GM12864 (cell line): ENCODE data around the gene TBC1D7.

Source experiments
- DNase-seq: peaks from one replicate; pipeline ENCODE4 v3.0.0-alpha.2; 2011; ENCODE audit warnings: low read depth
- H3K4me3 ChIP-seq: 2 replicates; pipeline ENCODE4 v1.5.1; 2011; ENCODE audit warnings: mild to moderate bottlenecking, low read depth, low read length, control low read depth
- TF ChIP-seq, protein P1 (sequence below): IDR thresholded peaks from 2 replicates; pipeline ENCODE4 v1.5.1; 2011; ENCODE audit warnings: low read depth, mild to moderate bottlenecking, moderate library complexity, low read length, control low read depth, inconsistent platforms; ENCODE audit errors: missing control alignments

The TBC1D7 gene

DNA sequence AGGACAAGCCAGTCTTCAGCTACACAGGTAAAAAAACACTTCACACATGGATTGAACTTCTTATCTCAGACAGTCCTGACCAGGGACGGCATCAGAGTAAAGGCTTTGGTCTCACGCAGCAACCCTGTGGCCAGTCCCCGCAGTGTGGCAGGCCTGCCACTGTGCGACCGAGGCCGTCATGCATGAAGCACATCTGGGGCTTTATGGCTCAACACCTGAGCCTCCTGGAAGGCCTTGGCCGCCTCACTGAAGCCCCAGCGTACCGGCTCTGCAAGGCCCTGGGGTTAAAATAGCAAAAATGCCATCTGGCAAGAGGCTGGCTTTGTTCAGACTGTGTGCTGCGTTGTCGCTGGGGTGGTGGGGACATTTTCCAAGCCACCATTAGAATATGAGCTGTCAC, 32.8 kb downstream of the TBC1D7 start:
- no peak overlapping the region for H3K4me3 ChIP-seq
- TF ChIP-seq, protein P1, sequence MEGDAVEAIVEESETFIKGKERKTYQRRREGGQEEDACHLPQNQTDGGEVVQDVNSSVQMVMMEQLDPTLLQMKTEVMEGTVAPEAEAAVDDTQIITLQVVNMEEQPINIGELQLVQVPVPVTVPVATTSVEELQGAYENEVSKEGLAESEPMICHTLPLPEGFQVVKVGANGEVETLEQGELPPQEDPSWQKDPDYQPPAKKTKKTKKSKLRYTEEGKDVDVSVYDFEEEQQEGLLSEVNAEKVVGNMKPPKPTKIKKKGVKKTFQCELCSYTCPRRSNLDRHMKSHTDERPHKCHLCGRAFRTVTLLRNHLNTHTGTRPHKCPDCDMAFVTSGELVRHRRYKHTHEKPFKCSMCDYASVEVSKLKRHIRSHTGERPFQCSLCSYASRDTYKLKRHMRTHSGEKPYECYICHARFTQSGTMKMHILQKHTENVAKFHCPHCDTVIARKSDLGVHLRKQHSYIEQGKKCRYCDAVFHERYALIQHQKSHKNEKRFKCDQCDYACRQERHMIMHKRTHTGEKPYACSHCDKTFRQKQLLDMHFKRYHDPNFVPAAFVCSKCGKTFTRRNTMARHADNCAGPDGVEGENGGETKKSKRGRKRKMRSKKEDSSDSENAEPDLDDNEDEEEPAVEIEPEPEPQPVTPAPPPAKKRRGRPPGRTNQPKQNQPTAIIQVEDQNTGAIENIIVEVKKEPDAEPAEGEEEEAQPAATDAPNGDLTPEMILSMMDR, result no peak
- DNase-seq, result no peak

DNA sequence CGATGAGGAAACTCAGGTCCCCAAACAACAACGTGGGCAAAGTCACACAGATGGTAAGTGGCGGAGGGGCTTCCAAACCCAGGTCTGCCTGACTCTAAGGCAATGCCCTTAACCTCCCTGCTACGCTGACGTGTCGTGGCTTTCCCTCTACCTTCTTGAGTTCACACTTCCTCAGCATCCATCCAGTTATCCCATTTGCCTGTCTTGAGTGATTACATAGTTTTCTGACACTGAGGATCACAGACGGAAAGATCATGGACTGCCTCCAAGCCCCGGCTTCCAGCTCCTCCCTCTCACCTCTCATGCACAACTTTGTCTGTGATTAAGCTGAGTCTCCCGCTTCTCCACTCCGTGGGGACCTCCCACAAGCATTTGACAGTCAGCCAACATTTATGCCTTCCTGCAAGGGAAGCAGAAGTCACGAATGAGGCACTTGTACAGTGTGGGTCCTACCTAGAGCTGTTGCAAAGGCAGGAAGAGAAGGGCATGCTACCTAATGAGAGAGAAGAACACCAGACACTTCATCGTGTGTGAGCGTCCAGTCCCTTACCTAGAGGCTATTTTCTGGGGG, 33.8 kb downstream of the TBC1D7 start:
- no peak for DNase-seq
- TF ChIP-seq, protein P1, result no peak
- no peak overlapping the region for H3K4me3 ChIP-seq

DNA sequence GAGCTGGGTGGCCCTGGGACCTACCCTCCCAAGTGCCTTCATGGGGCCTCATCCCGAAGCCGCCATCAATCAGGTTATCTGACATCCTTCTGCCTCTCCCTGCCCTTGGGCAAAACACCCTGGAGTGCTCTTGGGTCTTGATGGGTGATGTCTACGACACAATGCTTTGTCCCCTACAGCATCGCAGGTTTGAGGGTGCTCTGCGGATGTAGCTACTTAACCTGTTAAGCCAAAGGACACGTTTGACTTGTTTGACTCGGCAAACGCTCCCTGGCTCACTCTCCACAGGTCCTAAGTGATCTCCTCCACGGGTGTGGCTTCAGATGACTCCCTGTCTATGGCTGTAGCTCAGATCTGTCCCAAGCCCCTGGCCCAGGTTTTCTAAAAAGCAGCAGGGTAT, 35.6 kb downstream of the TBC1D7 start:
- no peak for DNase-seq
- no peak overlapping the region for H3K4me3 ChIP-seq
- TF ChIP-seq, protein P1, result no peak

DNA sequence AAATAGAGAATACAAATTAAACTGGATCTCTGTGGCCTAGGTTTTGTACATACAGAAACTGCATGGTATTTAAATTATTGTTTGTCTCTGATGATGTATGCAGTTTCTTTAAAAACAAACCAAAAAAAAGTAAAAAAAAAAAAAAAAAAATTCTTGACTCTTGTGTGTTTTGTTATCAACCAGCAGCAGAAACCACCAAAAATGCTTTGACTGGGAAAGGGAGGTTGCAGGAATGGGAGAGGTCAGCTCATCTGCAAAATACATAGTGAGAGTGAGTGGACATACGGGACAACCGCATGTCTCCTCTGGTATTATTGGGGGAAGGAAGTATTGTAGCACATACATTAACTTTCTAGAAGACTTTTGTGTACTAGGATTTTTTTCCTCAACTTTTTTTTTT, 38.0 kb downstream of the TBC1D7 start:
- no peak for DNase-seq

DNA sequence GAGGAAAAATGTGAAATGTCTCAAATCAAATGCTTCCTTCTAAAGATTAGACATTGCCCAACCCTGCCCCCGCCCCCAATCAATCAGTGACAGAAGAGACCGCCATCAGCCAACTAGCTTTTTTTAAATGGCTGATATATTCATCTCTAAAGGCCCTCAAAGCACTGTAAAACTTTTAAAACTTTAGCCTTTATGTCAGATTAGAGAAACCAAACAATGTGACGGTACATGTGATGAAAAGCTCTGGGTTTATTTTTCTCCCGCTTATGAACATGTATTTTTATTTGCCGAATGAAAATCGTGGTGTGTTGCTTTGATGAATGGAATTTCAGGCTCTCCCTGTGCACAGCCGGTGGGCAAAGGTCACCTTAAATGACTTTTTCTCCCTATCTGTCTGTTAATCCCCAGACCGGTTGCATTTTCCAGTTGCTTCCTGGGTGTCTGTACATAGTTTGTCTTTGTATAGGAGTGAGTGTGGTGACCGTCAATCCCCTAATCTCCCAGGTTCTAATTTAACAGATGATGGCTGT, 38.5 kb downstream of the TBC1D7 start:
- DNase-seq, result no peak
- TF ChIP-seq, protein P1, result no peak
- no peak overlapping the region for H3K4me3 ChIP-seq

More for the DNA sequence above, 38.0 kb downstream of the TBC1D7 start:
- H3K4me3 ChIP-seq, result no peak overlapping the region
- TF ChIP-seq, protein P1, result no peak

DNA sequence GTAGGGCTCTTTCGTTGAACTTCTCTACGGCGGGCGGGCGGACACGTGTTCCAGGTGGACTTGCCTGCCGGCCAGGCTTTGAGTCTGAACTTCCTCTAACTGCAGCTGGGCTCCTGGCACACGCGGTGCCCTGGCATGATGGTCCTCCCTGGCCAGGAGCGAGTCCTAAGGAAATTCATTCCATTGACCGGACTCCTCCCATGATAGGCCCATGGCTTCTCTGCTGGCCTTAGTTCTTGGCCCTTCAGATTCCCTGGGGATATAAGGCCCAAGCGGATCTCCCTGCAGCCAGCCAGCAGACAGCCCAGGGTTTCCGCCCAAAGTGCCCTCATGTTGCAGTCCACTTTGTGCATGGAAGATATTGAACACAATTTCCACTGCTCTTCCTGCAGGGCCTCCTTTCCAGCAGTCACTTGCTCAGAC, 39.4 kb downstream of the TBC1D7 start:
- TF ChIP-seq, protein P1, result no peak
- DNase-seq, result no peak

DNA sequence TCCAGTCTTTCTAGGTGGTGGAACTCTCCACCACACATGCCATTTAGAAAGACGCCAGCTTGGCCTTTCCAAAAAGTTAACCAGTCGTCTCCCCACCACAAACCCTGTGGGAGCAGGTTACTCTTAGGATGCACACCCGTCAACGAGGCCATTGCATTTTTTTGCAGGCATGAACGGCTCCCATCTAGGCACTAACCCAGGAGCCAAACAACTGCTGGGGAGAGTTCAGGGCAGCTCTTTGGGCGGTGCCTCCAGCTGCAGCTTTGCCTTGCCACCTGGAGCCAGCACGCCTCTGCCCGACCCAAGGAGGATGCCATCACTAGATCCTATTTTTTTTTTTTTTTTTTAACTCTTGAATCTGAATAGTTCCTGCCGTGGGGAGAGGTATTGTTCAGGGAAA, 39.9 kb downstream of the TBC1D7 start:
- TF ChIP-seq, protein P1, result no peak
- no peak overlapping the region for H3K4me3 ChIP-seq
- no peak for DNase-seq

More for the DNA sequence above, 39.4 kb downstream of the TBC1D7 start:
- H3K4me3 ChIP-seq, result no peak overlapping the region
